ENCODE data around the gene GIT1. TPM values are rescaled to one million over a fixed set of nuclear protein-coding genes. Genes with fewer than 3 reads are reported as not detected.

Gene GIT1
- polyA plus RNA-seq, 1 donor from 2014 or later, result 20.5 TPM

- H3K27ac ChIP-seq (ENCODE audit: low read length), result no peak overlapping the region
- no peak overlapping the region for H3K4me2 ChIP-seq (ENCODE audit: low read length)
- no peaks in the 10 kb centered on the region for H3K36me3 ChIP-seq (ENCODE audit: insufficient read depth, low read length)
- H3K9me3 ChIP-seq (ENCODE audit: low read length), result no peaks in the 10 kb centered on the region
- no peaks in the 10 kb centered on the region for H3K9me2 ChIP-seq (ENCODE audit: insufficient read depth, low read length)
- no peaks in the 10 kb centered on the region for H4K20me1 ChIP-seq (ENCODE audit: insufficient read depth)
- no peaks in the 10 kb centered on the region for H3K79me2 ChIP-seq (replicated peaks; ENCODE audit: insufficient read depth, low read length)
- H3F3A ChIP-seq (ENCODE audit: insufficient read depth, low read length, poor library complexity, severe bottlenecking), result no peaks in the 10 kb centered on the region
- TF ChIP-seq, protein P1, sequence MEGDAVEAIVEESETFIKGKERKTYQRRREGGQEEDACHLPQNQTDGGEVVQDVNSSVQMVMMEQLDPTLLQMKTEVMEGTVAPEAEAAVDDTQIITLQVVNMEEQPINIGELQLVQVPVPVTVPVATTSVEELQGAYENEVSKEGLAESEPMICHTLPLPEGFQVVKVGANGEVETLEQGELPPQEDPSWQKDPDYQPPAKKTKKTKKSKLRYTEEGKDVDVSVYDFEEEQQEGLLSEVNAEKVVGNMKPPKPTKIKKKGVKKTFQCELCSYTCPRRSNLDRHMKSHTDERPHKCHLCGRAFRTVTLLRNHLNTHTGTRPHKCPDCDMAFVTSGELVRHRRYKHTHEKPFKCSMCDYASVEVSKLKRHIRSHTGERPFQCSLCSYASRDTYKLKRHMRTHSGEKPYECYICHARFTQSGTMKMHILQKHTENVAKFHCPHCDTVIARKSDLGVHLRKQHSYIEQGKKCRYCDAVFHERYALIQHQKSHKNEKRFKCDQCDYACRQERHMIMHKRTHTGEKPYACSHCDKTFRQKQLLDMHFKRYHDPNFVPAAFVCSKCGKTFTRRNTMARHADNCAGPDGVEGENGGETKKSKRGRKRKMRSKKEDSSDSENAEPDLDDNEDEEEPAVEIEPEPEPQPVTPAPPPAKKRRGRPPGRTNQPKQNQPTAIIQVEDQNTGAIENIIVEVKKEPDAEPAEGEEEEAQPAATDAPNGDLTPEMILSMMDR (IDR thresholded peaks at IDR 0.05; ENCODE audit: poor library complexity, severe bottlenecking), result no peak
- H3K27me3 ChIP-seq (ENCODE audit: insufficient read depth, low read depth, low read length), result no peaks in the 10 kb centered on the region
- H3K9ac ChIP-seq (ENCODE audit: low read length), result no peak overlapping the region
- no peak overlapping the region for H3K4me3 ChIP-seq (ENCODE audit: low read length)
- no peak overlapping the region for H2AFZ ChIP-seq (ENCODE audit: low read depth, low read length)
Observed at GRCh38 chr17:29574732-29575510, 14.5 kb downstream of the GIT1 start.

DNA sequence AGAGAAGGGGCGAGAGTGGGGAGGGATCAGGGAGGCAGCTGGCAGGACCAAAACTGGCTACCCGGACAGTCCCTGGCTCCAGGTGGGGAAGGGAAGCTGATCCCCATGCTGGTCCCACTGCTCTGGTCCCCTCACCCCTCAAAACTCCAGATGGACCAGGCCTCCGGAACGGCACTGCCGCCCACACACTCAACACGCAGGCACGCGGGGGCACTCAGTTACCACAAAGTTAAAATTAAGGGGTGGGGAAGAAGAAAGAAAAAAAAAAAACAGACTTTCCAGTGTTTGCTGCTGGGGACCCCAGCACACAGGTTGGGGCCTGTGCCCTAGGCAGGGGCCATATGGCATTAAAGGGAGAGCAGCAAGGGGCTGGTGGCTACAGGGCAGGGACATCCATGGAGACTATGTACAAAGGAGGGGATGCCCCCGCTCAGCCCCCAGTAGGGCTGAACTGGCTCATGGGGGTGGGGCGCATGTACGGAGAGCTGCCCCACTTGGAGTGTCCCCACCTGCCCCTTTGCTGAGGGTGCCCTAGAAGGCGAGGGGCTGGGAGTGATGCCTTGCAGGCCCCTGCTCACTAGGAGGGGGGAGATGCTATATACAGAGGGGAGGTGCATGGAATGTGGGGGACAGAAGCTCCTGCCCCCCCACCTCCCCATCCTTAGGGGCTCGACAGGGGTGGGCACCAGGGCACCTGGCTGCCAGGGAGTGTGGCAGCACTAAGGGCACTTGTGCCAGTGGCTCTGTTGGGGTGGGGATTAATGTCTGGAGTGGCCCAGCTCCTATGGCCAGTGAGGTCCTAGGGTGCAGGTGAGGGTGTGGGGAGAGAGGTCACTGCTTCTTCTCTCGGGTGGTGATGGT is 15.3 kb downstream of the GIT1 start:
- H3K9me3 ChIP-seq (ENCODE audit: low read length), result no peaks in the 10 kb centered on the region
- no peak overlapping the region for H3K4me2 ChIP-seq (ENCODE audit: low read length)
- no peaks in the 10 kb centered on the region for H3K79me2 ChIP-seq (replicated peaks; ENCODE audit: insufficient read depth, low read length)
- H3K4me3 ChIP-seq (ENCODE audit: low read length), result no peak overlapping the region
- H2AFZ ChIP-seq (ENCODE audit: low read depth, low read length), result no peak overlapping the region
- H3K9me2 ChIP-seq (ENCODE audit: insufficient read depth, low read length), result no peaks in the 10 kb centered on the region
- no peaks in the 10 kb centered on the region for H3K27me3 ChIP-seq (ENCODE audit: insufficient read depth, low read depth, low read length)
- TF ChIP-seq MXI1 (conservative IDR thresholded peaks at IDR 0.05; ENCODE audit: poor library complexity, severe bottlenecking) (no peak), REST (IDR thresholded peaks at IDR 0.05; ENCODE audit: borderline replicate concordance) (no peak), EZH2 (IDR thresholded peaks at IDR 0.05; ENCODE audit: borderline replicate concordance, insufficient read depth, low read length, poor library complexity, severe bottlenecking) (no peak), RAD21 (conservative IDR thresholded peaks at IDR 0.05) (no peak), POLR2AphosphoS5 (IDR thresholded peaks at IDR 0.05) (no peak), EP300 (conservative IDR thresholded peaks at IDR 0.05; ENCODE audit: poor library complexity, severe bottlenecking) (no peak), SMC3 (conservative IDR thresholded peaks at IDR 0.05; ENCODE audit: poor library complexity) (no peak), TAF1 (IDR thresholded peaks at IDR 0.05; ENCODE audit: low read depth) (no peak)
- TF ChIP-seq, protein P1 (IDR thresholded peaks at IDR 0.05; ENCODE audit: poor library complexity, severe bottlenecking), result no peak
- H3K36me3 ChIP-seq (ENCODE audit: insufficient read depth, low read length), result no peaks in the 10 kb centered on the region
- H3K9ac ChIP-seq (ENCODE audit: low read length), result no peak overlapping the region
- no peak overlapping the region for H3K27ac ChIP-seq (ENCODE audit: low read length)
- no peaks in the 10 kb centered on the region for H3F3A ChIP-seq (ENCODE audit: insufficient read depth, low read length, poor library complexity, severe bottlenecking)
- no peaks in the 10 kb centered on the region for H4K20me1 ChIP-seq (ENCODE audit: insufficient read depth)

All from neural cell (in vitro differentiated cells).